NCI-H345 (cell line): ENCODE measurements around the gene ETV6.
"Not testable (repeated sequence)": the region's sequence is repeated elsewhere in the genome, so short reads cannot be mapped to it uniquely, and the experiment has no call there.

Experiments used
- DNase-seq: peaks from one replicate; lab custom pipeline; 2025; lab: John Stamatoyannopoulos, UW

ETV6 gene

GRCh38 chr12:11885261-11886038 is 236.0 kb downstream of the ETV6 start:
- peak; percentile 80 for DNase-seq

- no peak for DNase-seq
Observed at GRCh38 chr12:11886339-11886738, 236.9 kb downstream of the ETV6 start.

- no peak for DNase-seq
Observed at GRCh38 chr12:11888029-11888428, 238.6 kb downstream of the ETV6 start.

DNA sequence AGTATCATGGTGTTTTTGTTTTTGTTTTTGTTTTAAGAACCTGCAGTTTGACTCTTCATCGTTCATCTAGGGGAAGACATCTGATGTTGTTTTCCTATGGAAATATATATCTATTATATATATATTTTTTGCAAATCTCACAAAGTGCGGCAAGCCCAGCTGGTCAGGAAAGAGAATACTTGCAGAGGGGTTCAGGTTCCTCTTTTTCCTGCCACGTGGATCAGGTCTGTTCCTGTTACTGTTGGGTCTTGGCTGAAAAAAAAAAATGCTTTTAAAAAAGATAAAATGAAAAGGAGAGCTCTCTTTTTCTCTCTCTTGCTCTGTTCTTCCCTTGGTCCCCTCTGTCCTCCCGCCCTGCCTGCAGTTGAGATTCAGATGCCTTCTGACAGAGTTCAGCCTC is 241.9 kb downstream of the ETV6 start:
- no peak for DNase-seq

- no peak for DNase-seq
Observed at GRCh38 chr12:11891754-11892386, 242.4 kb downstream of the ETV6 start.

GRCh38 chr12:11893998-11894397 is 244.5 kb downstream of the ETV6 start:
- DNase-seq: no peak

- DNase-seq: no peak
Observed at GRCh38 chr12:11894890-11895289, 245.4 kb downstream of the ETV6 start.

GRCh38 chr12:11895421-11896078 is 246.1 kb downstream of the ETV6 start:
- DNase-seq: no peak

GRCh38 chr12:11896417-11896929 is 247.0 kb downstream of the ETV6 start:
- DNase-seq: no peak

- DNase-seq: no peak
Observed at GRCh38 chr12:11897923-11898322, 248.4 kb downstream of the ETV6 start.

DNA sequence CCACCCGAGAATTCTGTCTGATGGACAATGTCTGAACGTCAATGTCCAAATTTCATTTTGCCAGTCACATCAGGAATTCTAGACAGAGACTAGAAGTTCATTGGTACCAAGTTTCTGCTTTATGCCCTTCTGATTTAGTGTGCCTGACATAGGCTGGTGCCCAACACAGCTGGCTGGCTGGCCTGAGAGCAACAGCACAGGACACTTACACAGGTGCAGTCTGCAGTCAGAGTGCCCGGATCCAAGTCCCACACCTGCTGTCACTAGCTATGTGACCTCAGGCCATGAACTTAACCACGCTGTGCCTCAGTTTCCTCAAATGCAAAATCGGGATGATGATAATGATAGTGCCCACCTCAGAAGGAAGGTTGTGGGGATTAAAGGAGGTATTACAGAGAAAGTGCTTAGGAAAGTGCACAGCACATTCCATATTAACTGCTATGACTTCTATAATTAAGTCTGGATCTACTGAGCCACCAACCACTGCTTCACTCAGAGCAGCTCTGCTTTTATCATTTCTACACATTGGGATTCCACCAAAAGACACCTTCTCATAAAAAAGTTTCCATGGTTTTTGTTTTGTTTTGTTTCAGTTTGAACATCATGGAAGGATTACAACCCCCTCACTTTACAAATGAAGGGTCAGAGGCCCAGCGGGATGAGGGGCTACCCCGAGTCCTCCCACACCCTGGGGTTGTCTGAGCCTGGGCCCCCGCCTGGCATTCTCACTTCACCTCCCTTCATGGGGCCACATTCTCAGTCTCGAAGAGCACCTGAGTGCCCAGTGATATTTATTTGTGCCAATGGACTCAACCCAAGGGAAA is 252.4 kb downstream of the ETV6 start:
- DNase-seq: no peak

- DNase-seq: no peak
Observed at GRCh38 chr12:11902525-11902875, 253.0 kb downstream of the ETV6 start.

- DNase-seq: no peak
Observed at GRCh38 chr12:11904124-11904523, 254.7 kb downstream of the ETV6 start.

DNA sequence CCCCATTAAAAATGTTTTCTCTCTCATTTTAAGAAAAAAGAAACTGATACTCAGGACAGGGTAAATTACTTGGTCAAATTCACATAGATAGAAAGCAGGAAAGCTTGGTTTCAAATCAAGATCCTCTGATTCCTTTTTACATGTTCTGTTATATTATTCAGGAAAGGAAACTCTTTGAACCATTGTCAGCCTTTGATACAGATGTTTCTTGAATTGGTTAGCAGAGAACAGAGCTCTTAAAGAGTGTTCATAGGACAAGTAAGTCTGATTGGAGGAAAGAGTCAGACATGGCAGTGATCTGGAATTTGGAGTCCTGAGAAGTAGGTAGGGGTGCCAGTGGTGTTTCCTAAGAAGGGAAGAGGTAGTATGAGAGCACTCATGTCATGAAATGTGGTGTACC is 256.1 kb downstream of the ETV6 start:
- no peak for DNase-seq

GRCh38 chr12:11906286-11906935 is 256.9 kb downstream of the ETV6 start:
- no peak for DNase-seq

GRCh38 chr12:11907625-11908024 is 258.2 kb downstream of the ETV6 start:
- no peak for DNase-seq

DNA sequence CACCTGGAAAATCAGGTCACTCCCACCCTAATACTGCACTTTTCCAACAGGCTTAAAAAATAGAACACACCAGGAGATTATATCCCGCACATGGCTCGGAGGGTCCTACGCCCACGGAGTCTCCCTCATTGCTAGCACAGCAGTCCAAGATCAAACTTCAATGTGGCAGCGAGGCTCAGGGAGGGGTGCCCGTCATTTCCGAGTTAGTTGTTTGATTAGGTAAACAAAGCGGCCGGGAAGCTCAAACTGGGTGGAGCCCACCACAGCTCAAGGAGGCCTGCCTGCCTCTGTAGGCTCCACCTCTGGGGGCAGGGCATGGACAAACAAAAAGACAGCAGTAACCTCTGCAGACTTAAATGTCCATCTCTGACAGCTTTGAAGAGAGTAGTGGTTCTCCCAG is 259.9 kb downstream of the ETV6 start:
- DNase-seq: not testable (repeated sequence)

GRCh38 chr12:11916113-11916512 is 266.6 kb downstream of the ETV6 start:
- no peak for DNase-seq

DNA sequence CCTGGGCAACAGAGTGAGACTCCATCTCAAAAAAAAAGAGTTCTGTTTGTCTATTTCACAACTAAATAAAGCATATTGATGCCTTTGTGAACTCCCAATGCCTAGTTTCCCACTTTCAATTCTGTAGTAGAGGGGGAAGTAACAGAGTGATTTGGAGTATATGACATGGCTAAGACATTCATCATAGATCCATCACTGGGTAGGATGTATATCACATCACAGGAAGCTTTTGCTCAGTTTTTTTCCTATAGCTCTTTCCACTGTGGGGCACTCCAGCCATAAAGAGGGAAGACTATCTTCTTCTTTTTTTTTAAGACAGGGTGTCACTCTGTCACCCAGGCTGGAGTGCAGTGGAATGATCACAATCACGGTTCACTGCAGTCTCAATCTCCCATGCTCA is 267.3 kb downstream of the ETV6 start:
- DNase-seq: no peak

GRCh38 chr12:11917501-11917900 is 268.0 kb downstream of the ETV6 start:
- no peak for DNase-seq

DNA sequence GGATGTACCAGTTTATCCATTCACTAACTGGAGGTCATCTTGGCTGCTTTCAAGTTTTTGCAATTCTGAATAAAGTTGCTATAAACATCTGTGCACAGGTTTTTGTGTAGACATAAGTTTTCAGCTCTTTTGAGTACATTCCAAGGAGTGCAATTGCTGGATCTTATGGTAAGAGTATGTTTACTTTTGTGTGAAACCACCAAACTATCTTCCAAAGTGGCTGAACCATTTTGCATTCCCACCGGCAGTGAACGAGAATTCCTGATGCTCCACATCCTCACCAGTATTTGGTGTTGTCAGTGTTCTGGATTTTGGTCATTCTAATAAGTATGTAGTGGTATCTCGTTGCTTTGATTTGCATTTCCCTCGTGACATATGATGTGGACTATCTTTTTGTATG is 270.8 kb downstream of the ETV6 start:
- DNase-seq: no peak

DNA sequence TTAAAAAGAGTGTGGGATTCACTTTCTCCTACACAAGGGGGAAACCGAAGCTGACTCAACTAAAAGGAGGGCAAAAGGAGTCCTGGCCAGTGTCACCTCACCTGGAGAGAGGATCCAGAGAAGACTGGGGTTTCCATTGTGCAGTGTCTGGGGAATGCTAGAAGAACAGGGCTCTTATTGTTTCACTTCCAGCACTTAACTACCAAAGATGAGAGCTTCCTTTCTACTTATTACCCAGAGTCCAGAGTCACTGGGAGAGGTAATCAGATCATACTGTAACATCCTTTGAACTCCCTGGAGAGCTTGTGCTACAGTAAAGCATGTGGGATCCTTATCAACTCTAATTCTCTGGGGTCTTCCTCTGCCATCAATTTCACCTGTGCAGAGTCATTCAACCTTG is 272.9 kb downstream of the ETV6 start:
- DNase-seq: no peak
